Superior temporal gyrus (tissue), 1 donor: ENCODE measurements around the gene MALSU1.
"Not testable (repeated sequence)": the region's sequence is repeated elsewhere in the genome, so short reads cannot be mapped to it uniquely, and the experiment has no call there.

Source experiments
- DNase-seq: peaks from one replicate; pipeline ENCODE4 v3.0.0-alpha.2; 2016; ENCODE audit errors: extremely low spot score

MALSU1 gene

DNA sequence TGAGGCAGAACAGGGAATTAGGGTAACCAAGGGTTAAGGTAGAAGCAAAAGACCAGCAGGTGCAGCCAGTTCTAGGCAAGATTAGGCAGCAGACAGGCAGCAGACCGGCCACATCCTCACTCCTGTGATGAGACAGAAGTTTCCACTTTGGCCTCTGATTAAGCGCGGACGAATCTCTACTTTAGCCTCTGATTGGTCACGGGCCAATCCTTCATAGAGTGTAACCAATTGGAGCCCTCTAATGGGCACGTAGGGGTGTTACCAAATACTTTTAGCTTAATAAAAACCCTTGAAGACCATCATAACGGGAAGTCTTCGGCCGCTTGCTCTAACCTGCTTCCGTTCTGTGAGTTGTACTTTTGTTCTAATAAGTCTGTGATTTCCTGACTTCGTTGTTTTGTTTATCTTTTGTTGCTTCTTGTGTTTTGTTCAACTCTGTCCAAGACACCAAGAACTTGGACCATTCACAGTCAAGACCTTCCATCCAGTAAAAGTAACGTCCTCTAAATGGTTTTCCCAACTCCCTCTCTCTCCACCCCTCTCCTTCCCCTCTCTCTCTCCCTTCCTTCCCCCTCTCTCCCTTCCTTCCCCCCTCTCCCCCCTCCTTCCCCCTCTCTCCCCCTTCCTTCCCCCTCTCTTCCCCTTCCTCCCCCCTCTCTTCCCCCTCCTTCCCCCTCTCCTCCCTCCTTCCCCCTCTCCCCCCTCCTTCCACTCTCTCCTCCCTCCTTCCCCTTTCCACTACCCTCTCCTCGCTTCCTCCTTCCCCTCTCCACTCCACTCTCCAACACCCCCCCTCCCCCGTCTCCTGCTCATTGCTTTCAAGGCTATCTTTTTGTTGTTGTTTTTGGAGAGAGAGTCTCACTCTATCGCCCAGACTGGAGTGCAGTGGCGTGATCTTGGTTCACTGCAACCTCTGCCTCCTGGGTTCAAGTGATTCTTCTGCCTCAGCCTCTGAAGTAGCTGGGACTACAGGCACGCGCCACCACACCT lies 13.2 kb upstream of the MALSU1 start:
- DNase-seq: no peak

DNA sequence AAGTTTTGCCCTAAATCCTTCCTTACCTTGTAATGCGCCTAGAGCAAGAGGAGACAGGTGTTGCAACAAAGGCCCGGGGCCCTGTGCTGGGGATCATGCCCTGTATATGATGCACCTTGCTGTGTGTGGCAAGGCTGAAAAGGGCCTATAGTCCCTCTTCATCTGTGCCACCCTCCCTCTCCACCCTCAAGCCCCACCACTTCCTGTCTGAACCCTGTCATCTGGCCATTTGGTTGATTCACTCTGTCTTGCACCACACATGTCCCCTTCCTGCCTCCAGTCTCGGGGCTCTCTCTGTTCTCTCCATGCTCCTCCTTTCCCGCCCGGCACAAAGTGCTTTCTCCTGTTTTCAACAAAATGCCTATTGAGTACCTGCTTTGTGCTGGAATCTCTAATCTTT lies 11.5 kb upstream of the MALSU1 start:
- no peak for DNase-seq

DNA sequence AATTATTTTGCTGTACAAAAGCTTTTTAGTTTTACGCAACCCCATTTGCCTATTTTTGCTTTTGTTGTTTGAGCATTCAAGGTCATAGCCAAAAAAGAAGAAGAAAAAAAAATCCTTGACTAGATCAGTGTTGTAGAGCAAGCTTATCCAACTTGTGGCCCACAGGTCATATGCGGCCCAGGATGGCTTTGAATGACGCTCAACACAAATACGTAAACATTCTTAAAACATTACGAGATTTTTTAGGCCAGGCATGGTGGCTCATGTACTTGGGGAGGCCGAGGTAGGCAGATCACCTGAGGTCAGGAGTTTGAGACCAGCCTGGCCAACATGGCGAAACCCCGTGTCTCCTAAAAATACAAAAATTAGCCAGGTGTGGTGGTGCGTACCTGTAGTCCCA lies 8.1 kb upstream of the MALSU1 start:
- DNase-seq: no peak

DNA sequence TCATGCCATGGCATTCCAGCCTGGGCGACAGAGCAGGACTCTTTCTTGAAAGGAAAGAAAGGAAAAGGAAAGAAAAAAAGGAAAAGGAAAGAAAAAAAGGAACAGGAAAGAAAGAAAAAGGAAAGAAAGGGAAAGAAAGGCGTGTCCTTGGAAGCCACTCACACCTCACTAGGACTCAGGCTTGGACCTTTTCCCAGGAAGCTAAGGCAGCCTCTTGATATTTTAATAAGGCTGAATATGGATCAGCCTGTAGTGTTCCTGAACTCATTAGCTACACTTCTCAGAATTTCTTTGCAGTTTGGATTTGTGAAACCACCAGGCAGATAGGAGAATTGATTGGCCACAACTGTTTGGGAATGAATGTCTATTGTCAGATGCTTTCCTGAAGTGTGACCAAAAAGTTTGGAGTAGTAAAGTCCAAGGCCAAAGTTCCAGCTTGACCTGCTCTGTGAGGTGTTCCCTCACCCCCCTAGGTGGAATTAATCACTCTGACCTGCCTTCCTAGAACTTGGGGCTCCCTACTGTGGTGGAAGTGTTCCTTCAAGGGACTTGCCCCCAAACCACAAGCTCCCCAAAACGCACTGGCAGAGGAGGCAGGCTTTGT lies 7.1 kb upstream of the MALSU1 start:
- DNase-seq: no peak

DNA sequence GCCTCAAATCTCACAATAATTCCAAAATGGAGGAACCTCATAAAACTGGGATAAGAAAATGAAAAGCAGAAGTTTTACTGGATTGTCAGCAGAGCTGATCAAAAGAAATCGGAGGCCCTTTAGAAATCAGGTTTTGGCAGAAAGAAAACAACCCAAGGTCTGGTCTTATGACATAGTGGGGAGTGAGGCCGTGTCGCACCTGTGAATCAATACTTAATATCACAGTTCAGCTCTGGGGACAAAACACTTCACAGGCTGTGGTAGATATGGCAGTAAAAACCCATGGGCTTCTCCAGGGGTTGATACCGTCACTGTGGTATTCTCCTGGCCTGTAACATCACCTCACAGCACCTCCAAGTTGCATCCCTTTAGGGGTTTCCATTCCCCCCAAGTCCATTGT lies 6.5 kb upstream of the MALSU1 start:
- no peak for DNase-seq

DNA sequence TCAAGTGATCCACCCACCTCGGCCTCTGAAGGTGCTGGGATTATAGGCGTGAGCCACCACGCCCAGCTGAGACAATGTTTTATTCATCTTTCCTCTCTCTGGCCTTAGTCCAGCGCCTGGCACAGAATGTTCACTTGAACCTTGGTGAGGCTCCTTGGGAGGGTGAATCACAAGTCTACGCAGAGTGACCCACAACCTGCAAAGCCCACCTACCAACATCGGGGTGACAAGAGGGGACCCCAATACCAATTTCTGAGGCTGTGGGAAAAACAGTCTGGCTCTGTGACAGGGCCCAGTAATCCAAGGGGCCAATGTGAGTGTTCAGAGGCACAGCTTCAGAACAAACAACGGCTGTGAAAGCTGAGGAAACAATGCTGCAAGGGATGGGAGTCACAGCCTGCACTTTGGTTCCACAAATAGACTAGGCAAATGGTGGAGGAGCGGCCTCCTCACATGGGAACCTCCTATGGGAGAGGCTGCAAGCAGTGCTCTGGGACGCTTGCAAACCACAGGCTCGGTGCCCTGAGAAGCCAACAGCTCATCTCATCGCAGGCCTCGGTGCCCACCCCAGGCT lies 5.6 kb upstream of the MALSU1 start:
- DNase-seq: no peak

DNA sequence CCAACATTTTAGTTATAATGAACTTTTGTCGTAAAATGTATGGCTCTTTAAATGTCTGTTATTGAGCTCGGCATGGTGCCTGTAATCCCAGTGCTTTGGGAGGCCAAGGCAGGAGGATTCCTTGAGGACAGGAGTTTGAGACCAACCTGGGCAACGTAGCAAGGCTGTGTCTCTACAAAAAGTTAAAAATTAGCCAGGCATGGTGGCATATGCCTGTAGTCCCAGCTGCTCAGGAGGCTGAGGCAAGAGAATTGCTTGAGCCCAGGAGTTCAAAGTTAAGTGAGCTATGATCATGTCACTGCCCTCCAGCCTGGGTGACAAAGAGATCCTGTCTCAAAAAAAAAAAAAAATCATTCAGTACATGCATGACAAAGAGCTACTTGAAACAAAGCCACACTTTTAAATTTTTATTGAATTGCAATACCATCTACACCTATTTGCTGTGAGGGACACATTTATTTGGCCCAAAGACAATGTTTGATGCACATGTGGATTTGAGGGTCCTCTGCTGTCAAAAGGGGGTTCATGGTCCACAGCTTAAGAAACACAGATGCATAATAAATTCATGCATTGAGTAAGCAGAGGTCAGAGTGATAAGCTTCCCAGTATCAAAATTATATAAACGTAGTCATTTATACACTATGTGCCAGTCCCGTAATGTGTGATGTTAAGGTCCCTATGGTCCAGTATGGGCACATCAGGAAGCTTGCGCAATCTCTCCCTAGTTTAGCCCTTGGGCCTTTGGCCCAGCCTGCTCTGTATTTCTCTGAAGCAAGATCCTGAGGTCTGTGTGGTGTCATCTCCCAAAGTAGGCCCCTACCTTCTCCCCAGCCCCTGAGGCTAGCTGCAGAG lies 4.4 kb upstream of the MALSU1 start:
- DNase-seq: no peak

DNA sequence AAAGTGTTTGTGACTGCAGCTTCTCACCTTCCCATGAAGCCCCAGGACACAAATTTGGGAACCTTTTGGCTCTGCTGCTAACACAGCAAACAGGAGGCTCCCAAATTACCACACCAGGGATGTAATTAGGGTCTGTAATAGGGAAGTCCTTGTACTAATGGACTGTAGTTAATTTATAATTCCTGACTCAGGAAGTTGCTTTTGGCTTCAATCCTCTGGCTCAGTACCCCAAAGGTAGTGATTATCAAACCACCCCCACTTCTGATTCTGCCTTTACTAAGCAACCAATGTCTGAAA lies 3.8 kb upstream of the MALSU1 start:
- no peak for DNase-seq

DNA sequence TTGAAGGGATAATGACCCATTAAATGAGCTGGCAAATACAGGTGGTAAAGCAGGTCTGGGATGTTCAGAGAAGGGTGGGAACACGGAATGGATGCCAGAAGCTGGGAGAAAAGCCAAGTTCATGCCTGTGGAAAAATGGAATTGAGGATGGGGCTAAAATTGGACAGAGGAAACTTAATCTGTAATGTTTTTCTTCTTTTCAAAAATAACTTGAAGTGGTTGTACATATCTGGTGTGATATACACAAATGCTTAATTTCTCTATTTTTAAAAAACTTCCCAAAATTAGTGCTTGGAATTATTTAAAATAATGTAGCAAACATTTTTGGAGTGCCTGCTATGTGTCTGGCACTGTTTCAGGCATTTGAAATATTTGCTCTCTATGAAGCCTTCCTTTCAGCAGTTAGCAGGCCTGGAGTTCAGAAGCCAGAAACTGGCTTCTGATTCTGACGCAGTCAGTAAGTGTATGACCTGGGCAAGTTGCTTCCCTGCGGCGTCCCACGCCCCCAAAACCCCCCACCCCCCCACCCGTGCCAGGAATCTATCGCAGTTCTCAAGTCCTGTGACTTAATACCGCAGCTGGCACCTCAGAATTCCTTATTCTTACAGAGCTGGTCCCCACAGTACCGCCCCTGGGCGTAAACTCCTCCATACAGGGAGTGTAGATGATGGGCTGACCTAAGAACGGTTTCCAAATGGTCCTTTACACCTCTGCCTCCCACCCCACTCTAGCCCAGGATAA lies 828 bp upstream of the MALSU1 start:
- DNase-seq: no peak

DNA sequence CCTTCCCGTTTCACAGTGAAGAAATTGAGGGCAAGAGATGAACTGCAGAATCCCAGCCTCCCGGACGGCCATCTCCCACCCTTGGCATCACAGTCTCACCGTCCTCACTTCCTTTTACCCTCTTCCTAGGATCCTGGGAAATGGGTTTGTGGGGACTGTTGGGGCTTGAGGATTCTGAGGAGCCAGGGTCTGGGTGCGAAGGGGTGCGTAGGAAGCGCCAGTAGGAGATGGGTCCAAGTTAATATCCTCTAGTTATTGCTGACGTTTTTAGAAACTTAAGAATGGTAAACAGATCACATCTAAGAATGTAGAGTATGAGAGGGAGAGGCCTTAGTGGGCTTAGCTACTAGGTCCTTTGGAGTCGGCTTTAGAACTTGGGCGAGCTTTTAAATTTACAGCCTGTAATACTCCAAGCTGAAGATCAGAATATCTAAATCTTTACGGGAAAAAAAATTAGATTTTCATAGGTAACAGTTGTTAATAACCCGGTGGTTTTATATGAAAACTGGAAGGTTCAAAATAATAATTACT lies 696 bp downstream of the MALSU1 start:
- DNase-seq: no peak

DNA sequence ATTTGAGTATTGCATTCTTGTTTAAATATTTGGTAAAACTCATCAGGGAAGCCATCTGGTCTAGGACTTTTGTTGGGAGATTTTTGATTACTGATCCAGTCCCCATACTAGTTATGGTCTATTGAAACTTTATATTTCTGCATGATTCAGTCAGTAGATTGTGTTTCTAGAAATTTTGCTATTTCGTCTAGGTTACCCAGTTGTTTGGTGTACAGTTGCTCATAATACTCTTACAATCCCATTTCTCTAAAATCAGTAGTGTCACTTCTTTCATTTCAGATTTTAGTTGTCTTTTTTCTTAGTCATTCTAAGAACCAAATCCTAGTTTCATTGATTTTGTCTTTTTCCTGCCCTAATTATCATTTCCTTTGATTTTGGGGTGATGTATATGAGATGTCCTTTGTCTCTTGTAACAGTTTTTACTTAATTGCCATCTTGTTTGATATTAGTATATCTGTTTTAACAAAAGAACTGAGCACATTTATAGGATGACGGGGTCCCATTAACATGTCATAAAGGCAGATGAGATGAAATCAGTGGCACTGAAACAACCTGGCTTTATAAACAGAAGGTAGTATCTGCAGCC lies 7.9 kb downstream of the MALSU1 start:
- DNase-seq: no peak

DNA sequence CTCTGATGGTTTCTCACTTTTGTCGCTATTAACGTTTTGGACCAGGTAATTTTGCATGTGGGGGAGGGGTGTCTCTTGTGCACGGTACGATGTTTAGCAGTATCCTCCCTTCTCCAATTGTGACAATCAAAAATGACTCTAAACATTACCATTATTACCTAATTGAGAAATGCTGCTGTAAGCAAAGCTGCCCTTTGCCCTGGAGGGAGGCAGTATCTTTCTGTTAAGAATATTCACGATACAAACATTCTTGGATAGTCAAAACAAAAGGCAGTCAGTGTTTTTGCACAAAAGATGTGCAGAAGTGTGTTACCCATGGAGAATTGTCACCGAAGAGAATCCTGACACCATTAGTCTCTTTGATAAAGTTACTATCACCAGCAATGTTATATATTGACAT lies 9.6 kb downstream of the MALSU1 start:
- DNase-seq: no peak

DNA sequence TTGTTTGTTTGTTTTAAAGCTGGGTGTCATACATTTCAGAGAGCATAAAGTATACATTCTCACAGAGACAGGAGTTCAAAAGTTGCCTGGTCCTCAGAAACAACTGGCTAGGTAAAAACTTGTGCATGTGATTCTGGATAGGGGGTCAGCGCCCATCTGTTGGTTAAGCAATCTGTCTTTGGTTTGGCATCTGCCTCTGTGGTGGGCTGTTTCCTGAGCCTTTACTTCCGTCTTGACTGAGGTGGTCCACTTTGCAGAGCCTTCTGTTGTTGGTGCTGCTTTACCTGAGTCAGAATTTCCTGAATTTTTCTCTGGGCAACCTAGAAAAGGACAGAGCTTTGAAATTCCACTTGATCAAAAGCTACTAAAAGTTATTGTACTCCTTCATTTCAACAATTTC lies 13.0 kb downstream of the MALSU1 start:
- not testable (repeated sequence) for DNase-seq

DNA sequence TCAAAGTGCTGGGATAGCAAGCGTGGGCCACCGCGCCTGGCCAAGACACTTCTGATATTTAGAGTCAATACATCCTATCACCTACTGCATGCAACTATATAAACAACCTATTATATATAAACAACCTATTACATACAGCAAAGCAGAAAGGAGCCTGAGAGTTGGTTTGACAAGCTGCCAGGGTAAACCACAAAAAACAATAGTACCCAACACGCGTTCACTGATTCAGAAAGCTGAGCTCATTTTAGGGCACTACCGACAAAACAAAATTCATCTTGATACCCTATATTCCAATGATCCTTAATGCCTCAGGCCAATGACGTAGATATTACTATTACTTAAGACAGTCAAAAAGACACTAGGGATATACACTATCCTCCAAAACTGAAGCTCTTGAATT lies 16.2 kb downstream of the MALSU1 start:
- no peak for DNase-seq

DNA sequence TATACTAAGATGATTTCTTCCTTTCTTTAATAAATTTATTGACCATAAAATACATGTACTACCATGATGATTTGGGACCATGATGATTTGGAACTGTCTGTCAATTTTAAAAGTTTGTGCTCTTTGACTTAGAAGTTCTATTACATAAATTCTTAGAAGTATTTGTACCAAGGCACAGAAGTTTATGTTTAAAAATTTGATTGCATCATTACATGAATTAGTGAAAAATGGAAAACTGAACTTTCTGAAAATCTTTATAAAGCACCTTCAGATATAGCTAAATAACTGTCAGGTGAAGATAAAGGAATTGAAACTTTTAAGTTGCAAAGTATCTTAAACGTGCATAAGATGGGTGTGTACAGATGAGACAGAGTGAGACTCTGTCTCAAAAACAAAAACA lies 32.0 kb downstream of the MALSU1 start:
- DNase-seq: no peak

DNA sequence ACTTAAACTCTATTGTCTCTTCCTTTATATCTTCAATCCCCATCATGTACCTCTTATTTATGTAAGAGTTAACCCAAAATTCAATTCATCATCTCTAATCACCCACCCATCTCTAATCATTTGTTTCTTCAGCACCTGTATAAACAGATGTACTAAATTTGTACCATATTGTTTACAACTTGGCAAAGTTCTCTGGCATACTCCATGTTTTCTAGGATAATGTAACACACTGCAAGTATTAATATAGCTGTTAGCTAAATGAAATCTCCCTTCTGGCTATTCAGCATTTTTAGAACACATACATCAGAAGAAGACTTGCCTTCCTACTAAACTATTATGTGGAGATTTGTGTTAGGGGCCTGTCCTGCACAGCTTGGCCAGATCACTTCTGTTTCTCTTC lies 33.1 kb downstream of the MALSU1 start:
- no peak for DNase-seq

DNA sequence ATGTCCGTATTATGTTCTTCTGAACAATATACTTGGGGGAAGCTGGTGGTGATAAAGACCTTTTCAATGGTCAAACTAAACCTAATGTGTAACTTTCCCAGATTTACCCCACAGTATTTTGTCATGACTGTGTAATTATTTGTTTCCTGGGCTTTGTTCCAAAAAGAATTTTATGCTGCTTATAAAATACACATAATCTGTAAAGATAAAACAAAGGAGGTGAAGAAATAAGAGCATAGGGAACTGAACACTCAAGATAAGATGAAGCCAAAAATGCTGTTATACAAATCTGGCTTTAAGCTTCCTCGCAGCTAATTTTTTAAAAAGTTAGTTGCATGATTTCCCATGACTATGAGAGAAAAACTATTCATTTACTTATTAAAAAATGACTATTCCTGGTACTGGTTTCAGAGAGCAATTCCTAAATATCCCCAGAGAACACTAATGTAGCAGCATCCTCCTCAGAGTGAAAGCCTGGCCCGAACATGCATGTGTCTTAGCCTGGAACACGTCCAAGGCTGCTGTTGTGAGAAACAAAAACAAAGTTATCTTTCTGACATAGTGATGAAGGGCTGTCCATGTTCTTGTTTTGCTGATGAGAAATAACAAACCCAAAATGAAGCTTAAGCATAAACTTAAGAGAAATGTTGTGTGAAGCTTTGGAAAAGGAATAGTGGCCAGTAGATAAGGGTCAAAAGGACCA lies 33.9 kb downstream of the MALSU1 start:
- no peak for DNase-seq

DNA sequence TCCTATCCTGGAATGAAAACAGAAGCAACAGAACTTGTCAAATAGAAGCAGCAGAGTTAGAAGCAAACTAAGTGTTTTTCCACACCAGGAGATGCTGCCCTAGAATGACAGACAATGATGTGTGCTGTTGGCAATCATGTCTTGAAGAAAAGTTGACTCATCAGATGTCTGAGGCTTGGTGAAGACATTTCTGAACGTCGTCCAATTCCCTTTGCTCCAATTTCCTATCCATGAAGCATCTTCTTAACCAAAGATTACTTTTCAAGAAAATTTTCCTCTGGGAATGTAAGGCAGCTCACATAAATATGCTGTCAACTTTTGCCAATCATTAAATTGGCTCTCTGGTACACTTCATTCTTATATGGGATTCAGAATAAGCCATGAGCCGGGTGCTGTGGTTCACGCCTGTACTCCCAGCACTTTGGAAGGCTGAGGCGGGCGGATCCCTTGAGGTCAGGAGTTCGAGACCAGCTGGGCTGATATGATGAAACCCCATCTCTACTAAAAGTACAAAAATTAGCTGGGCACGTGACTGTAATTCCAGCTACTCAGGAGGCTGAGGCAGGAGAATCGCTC lies 34.6 kb downstream of the MALSU1 start:
- DNase-seq: no peak

DNA sequence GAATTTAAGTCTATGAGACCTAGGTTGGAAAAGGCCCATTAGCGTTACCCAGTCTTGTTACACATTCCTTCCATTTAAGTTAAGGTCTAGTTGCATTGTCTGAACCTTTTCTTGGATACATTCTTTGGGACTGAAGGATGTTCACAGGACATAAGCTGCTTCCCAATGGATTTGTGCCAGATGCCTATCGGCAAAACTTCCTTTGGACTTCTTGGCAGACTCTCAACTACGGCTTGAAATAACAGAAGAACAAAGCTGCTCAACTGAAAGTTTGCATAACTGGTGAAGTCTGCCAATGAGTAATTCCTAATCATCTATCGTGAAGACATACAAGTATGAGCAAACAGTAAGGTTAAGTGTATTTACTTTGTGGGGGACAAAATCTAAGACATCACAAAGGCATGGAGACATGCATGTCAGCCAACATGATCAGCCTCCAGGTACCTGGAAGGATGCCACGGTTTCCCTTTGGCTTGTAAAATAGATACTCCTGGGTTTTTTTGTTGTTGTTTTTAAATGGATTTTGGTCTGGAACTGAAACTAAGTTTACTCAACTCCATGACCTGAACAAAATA lies 35.4 kb downstream of the MALSU1 start:
- DNase-seq: no peak

DNA sequence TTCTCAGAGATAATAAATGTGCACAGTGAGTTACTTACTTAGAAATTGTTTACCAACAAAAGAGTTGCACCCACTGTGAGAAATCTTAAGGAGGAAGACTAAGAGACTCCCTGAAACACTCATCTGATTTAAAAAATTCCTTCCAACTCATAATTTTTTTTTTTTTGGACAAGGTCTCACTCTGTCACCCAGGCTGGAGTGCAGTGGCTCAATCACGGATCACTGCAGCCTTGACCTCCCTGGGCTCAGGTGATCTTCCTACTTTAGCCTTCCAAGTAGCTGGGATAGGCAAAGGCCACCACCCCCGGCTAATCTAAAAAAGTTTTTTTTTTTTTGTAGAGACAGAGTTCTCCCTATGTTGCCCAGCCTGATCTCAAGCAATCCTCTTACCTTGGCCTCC lies 36.0 kb downstream of the MALSU1 start:
- DNase-seq: no peak
